GM12875 (cell line): ENCODE results near the gene EIF6.

Experiments used
- H3K4me3 ChIP-seq: one replicate; pipeline ENCODE4 v1.5.1; 2011; ENCODE audit warnings: low read depth, low read length, control low read depth
- CTCF ChIP-seq: IDR thresholded peaks from 2 replicates; pipeline ENCODE4 v1.5.1; 2011; ENCODE audit warnings: low read depth, mild to moderate bottlenecking, control low read depth, inconsistent platforms, low read length, moderate library complexity, borderline replicate concordance; ENCODE audit not compliant: insufficient read depth

The EIF6 gene

GRCh38 chr20:35277127-35277526 is 7.4 kb downstream of the EIF6 start:
- no peak for TF ChIP-seq CTCF
- H3K4me3 ChIP-seq: peak overlapping the region; percentile 74

GRCh38 chr20:35276408-35276807 is 8.2 kb downstream of the EIF6 start:
- peak overlapping the region; percentile 18 for H3K4me3 ChIP-seq
- TF ChIP-seq CTCF: no peak

- no peak overlapping the region for H3K4me3 ChIP-seq
- TF ChIP-seq CTCF: no peak
Measured at GRCh38 chr20:35275741-35276251, 8.8 kb downstream of the EIF6 start.

GRCh38 chr20:35274172-35275092 is 10.1 kb downstream of the EIF6 start:
- no peak overlapping the region for H3K4me3 ChIP-seq
- no peak for TF ChIP-seq CTCF

- TF ChIP-seq CTCF: no peak
- H3K4me3 ChIP-seq: no peak overlapping the region
Measured at GRCh38 chr20:35273449-35274171, 11.0 kb downstream of the EIF6 start.

- no peak overlapping the region for H3K4me3 ChIP-seq
- no peak for TF ChIP-seq CTCF
Measured at GRCh38 chr20:35271904-35272303, 12.7 kb downstream of the EIF6 start.
